ENCODE results near the gene TWSG1. TPM values are rescaled to one million over a fixed set of nuclear protein-coding genes. Genes with fewer than 3 reads are reported as not detected.
"Not testable (repeated sequence)": the region's sequence is repeated elsewhere in the genome, so short reads cannot be mapped to it uniquely, and the experiment has no call there.

TWSG1 gene
- total RNA-seq, 5 donors from 2014 or later (not counting 1 experiment from before 2014, with no cell fraction given): 1.8 to 6.2 (median 4.4) TPM

GRCh38 chr18:9422816-9423519, 88.4 kb downstream of the TWSG1 start:
- Mint-ChIP-seq H3K4me1 (no peaks in the 10 kb centered on the region), H3K4me3 (no peak overlapping the region), H3K27ac (no peak overlapping the region), H3K9me3 (no peaks in the 10 kb centered on the region), H3K36me3 (no peaks in the 10 kb centered on the region), H3K27me3 (no peaks in the 10 kb centered on the region)
- H3K36me3 ChIP-seq (ENCODE audit: control insufficient read depth in 2 of 2, extremely low read depth in 1 of 2, insufficient read depth in 1 of 2, low read length in 1 of 2): no peaks in the 10 kb centered on the region
- H3K4me3 ChIP-seq (ENCODE audit: control insufficient read depth in 1 of 2, extremely low read depth in 1 of 2, low read length in 1 of 2): no peak overlapping the region
- DNase-seq (no peak), ATAC-seq (replicated peaks in 1 of 4) (no peak)
- H3K9me3 ChIP-seq: no peaks in the 10 kb centered on the region
- 100% methylated on average over 5 of the region's 6 CpGs for WGBS (ENCODE audit: insufficient coverage)
- H3K4me1 ChIP-seq (ENCODE audit: control insufficient read depth in 1 of 2, extremely low read depth in 1 of 2, insufficient read depth in 2 of 2, low read length in 2 of 2): no peaks in the 10 kb centered on the region
- H3K27me3 ChIP-seq (replicated peaks in 1 of 2; ENCODE audit: control insufficient read depth in 2 of 2, extremely low read depth in 1 of 2, insufficient read depth in 2 of 2, low read length in 1 of 2): peaks cover 0 to 6% of the 10 kb centered on the region in 2 experiments
- CTCF ChIA-PET: no interaction called here
- H3K27ac ChIP-seq (ENCODE audit: low read length): no peak overlapping the region
- POLR2A ChIA-PET: no interaction called here

GRCh38 chr18:9423648-9424047, 89.1 kb downstream of the TWSG1 start:
- H3K27me3 Mint-ChIP-seq; H3K4me3 ChIP-seq (ENCODE audit: control insufficient read depth in 1 of 2, extremely low read depth in 1 of 2, low read length in 1 of 2); H3K27ac Mint-ChIP-seq; H3K27ac ChIP-seq (ENCODE audit: low read length); H3K4me3 Mint-ChIP-seq; H3K9me3 ChIP-seq; H3K36me3 ChIP-seq (ENCODE audit: control insufficient read depth in 2 of 2, extremely low read depth in 1 of 2, insufficient read depth in 1 of 2, low read length in 1 of 2); H3K4me1 Mint-ChIP-seq; H3K27me3 ChIP-seq (replicated peaks in 1 of 2; ENCODE audit: control insufficient read depth in 2 of 2, extremely low read depth in 1 of 2, insufficient read depth in 2 of 2, low read length in 1 of 2); H3K9me3 Mint-ChIP-seq; POLR2A ChIA-PET; CTCF ChIA-PET; H3K4me1 ChIP-seq (ENCODE audit: control insufficient read depth in 1 of 2, extremely low read depth in 1 of 2, insufficient read depth in 2 of 2, low read length in 2 of 2); H3K36me3 Mint-ChIP-seq; ATAC-seq (replicated peaks in 1 of 4); DNase-seq: not testable (repeated sequence)
- WGBS (ENCODE audit: insufficient coverage): 100% methylated on average over 1 of the region's 1 CpG

DNA sequence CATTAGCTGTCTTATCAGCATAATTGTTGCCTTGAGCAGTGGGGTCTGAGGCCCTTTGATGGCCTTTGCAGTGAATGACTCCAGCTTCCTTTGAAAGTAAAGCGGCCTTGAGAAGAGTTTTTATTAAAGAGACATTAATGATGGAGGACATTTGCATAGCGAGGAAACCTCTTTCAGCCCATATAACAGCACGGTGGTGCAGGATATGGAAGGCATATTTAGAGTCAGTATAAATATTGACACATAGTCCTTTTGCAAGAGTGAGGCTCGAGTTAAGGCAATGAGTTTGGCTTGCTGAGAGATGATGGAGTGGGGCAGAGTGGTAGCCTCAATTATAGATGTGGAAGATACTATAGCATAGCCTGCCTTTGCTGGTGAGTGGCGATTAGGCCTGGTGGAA, 89.7 kb downstream of the TWSG1 start:
- H3K4me1 ChIP-seq (ENCODE audit: control insufficient read depth in 1 of 2, extremely low read depth in 1 of 2, insufficient read depth in 2 of 2, low read length in 2 of 2); H3K4me3 ChIP-seq (ENCODE audit: control insufficient read depth in 1 of 2, extremely low read depth in 1 of 2, low read length in 1 of 2); H3K4me3 Mint-ChIP-seq; H3K27ac ChIP-seq (ENCODE audit: low read length); H3K4me1 Mint-ChIP-seq; DNase-seq; H3K27me3 Mint-ChIP-seq; H3K36me3 Mint-ChIP-seq; POLR2A ChIA-PET; H3K9me3 Mint-ChIP-seq; H3K27ac Mint-ChIP-seq; CTCF ChIA-PET; H3K27me3 ChIP-seq (replicated peaks in 1 of 2; ENCODE audit: control insufficient read depth in 2 of 2, extremely low read depth in 1 of 2, insufficient read depth in 2 of 2, low read length in 1 of 2); ATAC-seq (replicated peaks in 1 of 4); H3K9me3 ChIP-seq; H3K36me3 ChIP-seq (ENCODE audit: control insufficient read depth in 2 of 2, extremely low read depth in 1 of 2, insufficient read depth in 1 of 2, low read length in 1 of 2): not testable (repeated sequence)
- WGBS (ENCODE audit: insufficient coverage): 71% methylated on average over 2 of the region's 5 CpGs

- Histone ChIP-seq H3K27me3 (replicated peaks in 1 of 2; ENCODE audit: control insufficient read depth in 2 of 2, extremely low read depth in 1 of 2, insufficient read depth in 2 of 2, low read length in 1 of 2) (peaks cover 0 to 1% of the 10 kb centered on the region in 2 experiments), H3K4me1 (ENCODE audit: control insufficient read depth in 1 of 2, extremely low read depth in 1 of 2, insufficient read depth in 2 of 2, low read length in 2 of 2) (no peaks in the 10 kb centered on the region), H3K4me3 (ENCODE audit: control insufficient read depth in 1 of 2, extremely low read depth in 1 of 2, low read length in 1 of 2) (no peak overlapping the region), H3K9me3 (no peaks in the 10 kb centered on the region), H3K36me3 (ENCODE audit: control insufficient read depth in 2 of 2, extremely low read depth in 1 of 2, insufficient read depth in 1 of 2, low read length in 1 of 2) (no peaks in the 10 kb centered on the region), H3K27ac (ENCODE audit: low read length) (no peak overlapping the region)
- ChIA-PET POLR2A (no interaction called here), CTCF (no interaction called here)
- 98% methylated on average over 7 of the region's 7 CpGs for WGBS (ENCODE audit: insufficient coverage)
- no peak overlapping the region for H3K4me3 Mint-ChIP-seq
- ATAC-seq (replicated peaks in 1 of 4): no peak
- peaks cover 3 to 6% of the 10 kb centered on the region in 2 donors for H3K27me3 Mint-ChIP-seq
- H3K27ac Mint-ChIP-seq: no peak overlapping the region
- H3K36me3 Mint-ChIP-seq: no peaks in the 10 kb centered on the region
- no peak for DNase-seq
- H3K9me3 Mint-ChIP-seq: no peaks in the 10 kb centered on the region
- H3K4me1 Mint-ChIP-seq: no peaks in the 10 kb centered on the region
These were observed 92.2 kb downstream of the TWSG1 start for GRCh38 chr18:9426753-9427152.

- POLR2A ChIA-PET: no interaction called here
- 65% methylated on average over 5 of the region's 11 CpGs for WGBS (ENCODE audit: insufficient coverage)
- H3K4me1 ChIP-seq (ENCODE audit: control insufficient read depth in 1 of 2, extremely low read depth in 1 of 2, insufficient read depth in 2 of 2, low read length in 2 of 2): no peaks in the 10 kb centered on the region
- no peak for DNase-seq
- peaks cover under 1 to 1% (median under 1%) of the 10 kb centered on the region in 3 donors for H3K4me1 Mint-ChIP-seq
- H3K36me3 ChIP-seq (ENCODE audit: control insufficient read depth in 2 of 2, extremely low read depth in 1 of 2, insufficient read depth in 1 of 2, low read length in 1 of 2): no peaks in the 10 kb centered on the region
- no peaks in the 10 kb centered on the region for H3K9me3 Mint-ChIP-seq
- H3K9me3 ChIP-seq: no peaks in the 10 kb centered on the region
- peaks cover 5 to 7% of the 10 kb centered on the region in 2 donors for H3K27me3 Mint-ChIP-seq
- CTCF ChIA-PET: no interaction called here
- H3K27me3 ChIP-seq (replicated peaks in 1 of 2; ENCODE audit: control insufficient read depth in 2 of 2, extremely low read depth in 1 of 2, insufficient read depth in 2 of 2, low read length in 1 of 2): peaks cover 0 to 2% of the 10 kb centered on the region in 2 experiments
- no peak overlapping the region for H3K27ac Mint-ChIP-seq
- H3K27ac ChIP-seq (ENCODE audit: low read length): no peak overlapping the region
- no peak for ATAC-seq (replicated peaks in 1 of 4)
- H3K4me3 Mint-ChIP-seq: no peak overlapping the region
- H3K4me3 ChIP-seq (ENCODE audit: control insufficient read depth in 1 of 2, extremely low read depth in 1 of 2, low read length in 1 of 2): no peak overlapping the region
- H3K36me3 Mint-ChIP-seq: no peaks in the 10 kb centered on the region
These were observed 93.7 kb downstream of the TWSG1 start for GRCh38 chr18:9428301-9428706.

DNA sequence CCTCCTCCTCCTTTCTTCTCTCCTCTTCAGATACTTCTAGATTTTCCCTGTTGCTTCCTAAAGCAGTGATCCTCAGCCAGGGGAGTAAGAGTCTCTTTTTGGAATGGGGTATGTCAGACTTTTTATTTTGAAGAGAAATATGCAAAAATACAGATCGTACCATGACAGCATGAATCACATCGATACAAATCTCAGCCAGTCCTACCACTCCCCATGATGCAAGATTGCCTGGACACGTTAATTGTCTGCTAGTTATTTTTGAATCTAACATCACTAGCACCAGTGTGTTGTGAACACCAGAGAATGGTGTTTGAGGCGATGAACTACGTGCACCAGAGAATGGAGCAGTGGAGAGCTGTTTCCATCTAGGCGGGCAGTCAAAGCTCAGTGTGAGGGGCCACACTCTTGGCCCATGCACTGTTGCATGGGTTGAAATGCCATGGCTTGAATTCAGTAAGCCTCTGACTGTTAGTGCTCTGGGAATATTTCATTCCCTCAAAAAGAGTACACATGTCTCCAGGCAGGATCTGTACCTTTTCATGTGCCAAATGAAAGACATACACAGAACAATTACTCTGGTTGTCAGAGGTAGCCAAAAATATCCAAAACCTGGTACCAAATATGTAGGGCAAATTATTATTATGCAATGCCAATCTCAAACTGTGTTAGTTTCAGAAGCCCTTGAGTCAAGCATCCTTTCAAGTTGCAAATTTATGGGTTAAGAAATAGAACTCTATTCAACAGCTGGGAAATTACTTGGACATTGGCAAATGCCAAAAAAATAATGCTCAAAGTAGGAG, 94.5 kb downstream of the TWSG1 start:
- H3K27ac ChIP-seq (ENCODE audit: low read length): no peak overlapping the region
- no peaks in the 10 kb centered on the region for H3K9me3 ChIP-seq
- H3K36me3 Mint-ChIP-seq: no peaks in the 10 kb centered on the region
- H3K27me3 Mint-ChIP-seq: peaks cover 10 to 12% of the 10 kb centered on the region in 2 donors
- H3K4me3 ChIP-seq (ENCODE audit: control insufficient read depth in 1 of 2, extremely low read depth in 1 of 2, low read length in 1 of 2): no peak overlapping the region
- H3K9me3 Mint-ChIP-seq: no peaks in the 10 kb centered on the region
- no peak for ATAC-seq (replicated peaks in 1 of 4)
- H3K36me3 ChIP-seq (ENCODE audit: control insufficient read depth in 2 of 2, extremely low read depth in 1 of 2, insufficient read depth in 1 of 2, low read length in 1 of 2): no peaks in the 10 kb centered on the region
- H3K4me1 Mint-ChIP-seq: peaks cover 4 to 7% (median 6%) of the 10 kb centered on the region in 3 donors
- peaks cover 0 to 2% of the 10 kb centered on the region in 2 experiments for H3K27me3 ChIP-seq (replicated peaks in 1 of 2; ENCODE audit: control insufficient read depth in 2 of 2, extremely low read depth in 1 of 2, insufficient read depth in 2 of 2, low read length in 1 of 2)
- no peaks in the 10 kb centered on the region for H3K4me1 ChIP-seq (ENCODE audit: control insufficient read depth in 1 of 2, extremely low read depth in 1 of 2, insufficient read depth in 2 of 2, low read length in 2 of 2)
- DNase-seq: no peak
- 83% methylated on average over 2 of the region's 6 CpGs for WGBS (ENCODE audit: insufficient coverage)
- H3K27ac Mint-ChIP-seq: no peak overlapping the region
- no peak overlapping the region for H3K4me3 Mint-ChIP-seq
- ChIA-PET POLR2A (no interaction called here), CTCF (no interaction called here)
